GM19035 (cell line): ENCODE measurements around the gene ZNF585A.

Experiments
- ATAC-seq: cut with Tn5 transposase; IDR thresholded peaks from one replicate; pipeline ENCODE4 v1.9.1; 2021; ENCODE audit not compliant: unreplicated experiment

ZNF585A gene

DNA sequence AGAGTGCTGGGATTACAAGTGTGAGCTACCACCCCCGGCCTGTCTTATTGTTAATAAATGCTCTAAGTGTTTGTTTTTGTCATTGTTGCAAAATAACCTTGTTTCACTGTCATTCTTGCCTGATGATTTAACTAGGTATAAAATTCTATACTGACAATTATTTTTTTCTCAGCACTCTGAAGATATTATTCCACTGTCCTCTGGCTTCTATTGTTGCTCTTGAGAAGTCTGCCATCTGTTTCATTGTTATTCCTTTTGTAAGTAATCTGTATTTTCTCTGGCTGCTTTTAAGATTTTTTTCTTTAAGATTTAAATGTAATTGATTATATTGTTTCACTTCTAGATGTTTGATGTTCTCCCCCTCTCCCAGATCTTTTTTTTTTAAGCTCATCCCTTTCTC lies 76.6 kb downstream of the ZNF585A start:
- ATAC-seq, result no peak
